HG03159 (cell line): ENCODE data around the gene CDO1.
"Not testable (repeated sequence)": the region's sequence is repeated elsewhere in the genome, so short reads cannot be mapped to it uniquely, and the experiment has no call there.

Experiments used
- ATAC-seq: cut with Tn5 transposase; IDR thresholded peaks from one replicate; pipeline ENCODE4 v1.9.1; 2021; ENCODE audit warnings: mild to moderate bottlenecking, moderate library complexity; ENCODE audit not compliant: unreplicated experiment

Gene CDO1

DNA sequence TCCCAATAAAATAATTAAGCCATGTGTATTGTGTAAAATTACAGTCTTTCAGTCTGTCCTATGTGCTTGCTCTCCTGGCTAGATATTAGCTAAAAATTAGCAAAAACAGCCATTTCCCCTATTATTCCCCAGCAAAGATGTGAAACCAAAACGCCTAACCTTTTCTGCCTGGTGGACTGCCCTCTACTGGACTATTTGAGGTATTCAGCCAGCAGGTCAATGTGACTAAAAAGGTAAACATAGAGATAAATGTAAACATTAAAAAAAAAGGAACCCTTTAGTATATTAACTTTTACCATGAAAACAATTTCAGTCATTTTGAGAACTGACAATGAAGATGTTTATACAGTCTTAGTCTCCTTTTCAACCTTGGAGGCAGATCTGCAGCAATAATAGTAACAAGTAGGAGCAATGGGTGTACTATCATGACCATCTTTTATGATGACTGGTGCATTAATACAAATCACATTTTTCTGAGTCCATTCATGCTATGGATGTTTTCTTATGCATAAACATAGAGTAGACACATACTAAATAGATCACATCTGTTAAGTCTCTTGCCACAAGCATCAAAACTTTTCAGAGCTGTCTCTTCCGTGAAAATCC, 14.8 kb upstream of the CDO1 start:
- ATAC-seq = peak; percentile 88

DNA sequence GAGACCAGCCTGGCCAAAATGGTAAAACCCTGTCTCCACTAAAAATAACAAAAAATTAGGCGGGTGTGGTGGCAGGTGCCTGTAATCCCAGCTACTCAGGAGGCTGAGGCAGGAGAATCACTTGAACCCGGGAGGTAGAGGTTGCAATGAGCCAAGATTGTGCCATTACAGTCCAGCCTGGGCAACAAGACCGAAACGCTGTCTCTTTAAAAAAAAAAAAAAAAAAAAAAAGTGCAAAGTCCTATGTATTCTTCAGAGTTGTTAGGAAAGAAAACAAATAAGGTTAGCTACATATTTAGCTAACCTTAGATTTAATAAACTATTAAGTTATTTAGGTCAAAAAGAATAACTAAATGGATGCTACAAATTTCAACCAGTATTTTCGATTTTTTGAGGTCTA, 13.5 kb upstream of the CDO1 start:
- ATAC-seq = no peak

DNA sequence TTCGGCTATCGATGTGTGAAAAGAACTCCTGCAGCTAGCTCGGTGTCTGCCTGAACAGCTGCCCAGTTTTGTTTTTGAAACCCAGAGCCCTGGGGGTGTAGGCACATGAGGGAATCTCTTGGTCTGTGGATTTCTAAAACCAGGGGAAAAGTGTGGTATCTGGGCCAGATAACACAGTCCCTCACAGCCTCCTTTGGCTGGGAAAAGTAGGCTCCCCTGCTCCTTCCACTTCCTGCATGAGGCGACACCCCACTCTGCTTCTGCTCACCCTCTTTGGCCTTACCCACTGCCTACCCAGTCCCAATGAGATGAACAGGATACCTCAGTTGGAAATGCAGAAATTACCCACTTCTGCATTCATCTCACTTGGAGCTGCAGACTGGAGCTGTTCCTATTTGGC, 9.5 kb upstream of the CDO1 start:
- no peak for ATAC-seq

DNA sequence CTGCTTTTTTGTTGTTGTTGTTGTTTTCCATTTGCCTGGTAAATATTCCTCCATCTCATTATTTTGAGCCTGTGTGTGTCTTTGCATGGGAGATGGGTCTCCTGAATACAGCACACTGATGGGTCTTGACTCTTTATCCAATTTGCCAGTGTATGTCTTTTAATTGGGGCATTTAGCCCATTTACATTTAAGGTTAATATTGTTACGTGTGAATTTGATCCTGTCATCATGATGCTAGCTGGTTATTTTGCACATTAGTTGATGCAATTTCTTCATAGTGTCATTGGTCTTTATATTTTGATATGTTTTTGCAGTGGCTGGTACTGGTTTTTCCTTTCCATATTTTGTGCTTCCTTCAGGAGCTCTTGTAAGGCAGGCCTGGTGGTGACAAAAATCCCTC, 8.5 kb upstream of the CDO1 start:
- not testable (repeated sequence) for ATAC-seq

DNA sequence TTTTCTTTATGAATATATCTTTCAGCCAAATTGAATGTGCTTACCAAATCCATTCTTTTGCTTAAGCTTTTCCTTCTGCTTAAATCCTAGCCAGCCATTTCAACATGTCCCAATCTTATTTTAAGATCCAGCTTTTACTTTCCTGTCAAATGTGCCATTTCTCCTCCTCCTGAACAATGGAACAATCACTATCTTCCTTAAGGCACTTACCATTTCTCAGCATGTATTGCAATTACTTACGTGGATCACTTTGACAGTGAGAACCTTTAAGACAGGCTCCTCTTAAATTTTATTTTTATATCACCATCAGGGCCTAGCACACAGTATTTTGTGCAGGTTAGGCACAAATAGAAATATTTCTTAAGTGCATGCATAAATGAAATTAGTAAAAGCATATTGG, 4.4 kb upstream of the CDO1 start:
- no peak for ATAC-seq

DNA sequence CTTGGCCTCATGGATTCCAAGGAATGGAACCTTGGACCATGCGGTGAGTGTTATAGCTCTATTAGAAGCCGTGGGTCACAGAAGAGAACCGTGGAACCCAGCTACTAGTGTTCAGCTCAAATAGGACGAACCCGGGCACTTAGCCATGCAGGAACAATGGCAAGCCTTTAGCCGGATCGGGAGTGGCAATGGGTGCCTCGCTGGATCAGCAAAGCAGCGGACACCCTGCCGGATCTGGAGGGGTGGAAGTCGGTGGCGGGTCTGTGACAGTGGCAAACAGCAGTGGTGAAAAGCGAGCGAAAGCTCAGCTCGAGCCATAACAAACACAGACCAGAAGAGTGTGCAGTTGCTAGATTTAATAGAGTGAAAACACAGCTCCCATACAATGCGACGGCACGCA, 2.4 kb upstream of the CDO1 start:
- no peak for ATAC-seq

DNA sequence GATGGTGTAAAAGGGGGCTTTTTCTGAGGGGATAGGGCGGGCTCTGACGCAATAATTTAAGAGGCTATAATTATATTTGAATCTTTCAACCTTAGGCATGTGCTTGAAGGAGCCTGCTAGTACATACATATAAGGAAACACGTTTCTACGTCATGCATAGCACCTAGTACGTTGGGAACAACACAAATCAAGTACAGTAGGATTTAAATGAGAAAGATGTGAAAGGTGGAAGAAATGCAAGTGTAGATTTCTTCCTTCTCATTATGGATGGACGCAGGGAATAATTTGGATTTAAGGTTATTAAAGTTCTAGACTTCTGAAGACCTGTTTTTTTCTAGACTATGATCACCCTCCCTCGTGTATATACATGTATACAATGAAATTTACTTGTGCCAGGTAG, 927 bp upstream of the CDO1 start:
- ATAC-seq = no peak

DNA sequence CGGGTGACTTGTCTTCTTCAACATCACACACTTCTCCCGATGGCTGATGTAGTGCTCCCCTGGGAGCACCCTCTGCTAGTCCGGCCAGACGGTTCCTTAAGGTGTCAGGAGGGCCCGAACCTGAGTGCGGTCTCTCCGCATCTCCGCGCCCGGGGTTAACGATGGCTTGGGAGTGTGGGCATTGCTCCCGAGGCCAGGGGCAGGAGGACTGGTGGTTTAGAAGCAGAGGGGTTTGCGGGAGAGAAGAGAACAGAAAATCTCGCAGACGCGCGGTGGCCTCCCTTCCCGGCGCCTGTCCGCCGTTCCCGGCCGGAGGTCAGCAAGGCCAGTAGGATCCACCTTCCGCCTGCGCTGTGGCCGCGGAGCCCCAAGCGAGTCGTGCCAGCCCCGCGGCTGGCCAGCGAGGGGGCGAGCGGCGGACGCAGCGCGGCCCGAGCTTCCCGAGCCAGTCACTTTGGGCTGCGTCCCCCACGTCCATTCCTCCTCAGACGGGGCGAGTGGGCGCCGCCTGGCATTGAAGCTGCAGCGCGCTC, 700 bp downstream of the CDO1 start:
- ATAC-seq = no peak

DNA sequence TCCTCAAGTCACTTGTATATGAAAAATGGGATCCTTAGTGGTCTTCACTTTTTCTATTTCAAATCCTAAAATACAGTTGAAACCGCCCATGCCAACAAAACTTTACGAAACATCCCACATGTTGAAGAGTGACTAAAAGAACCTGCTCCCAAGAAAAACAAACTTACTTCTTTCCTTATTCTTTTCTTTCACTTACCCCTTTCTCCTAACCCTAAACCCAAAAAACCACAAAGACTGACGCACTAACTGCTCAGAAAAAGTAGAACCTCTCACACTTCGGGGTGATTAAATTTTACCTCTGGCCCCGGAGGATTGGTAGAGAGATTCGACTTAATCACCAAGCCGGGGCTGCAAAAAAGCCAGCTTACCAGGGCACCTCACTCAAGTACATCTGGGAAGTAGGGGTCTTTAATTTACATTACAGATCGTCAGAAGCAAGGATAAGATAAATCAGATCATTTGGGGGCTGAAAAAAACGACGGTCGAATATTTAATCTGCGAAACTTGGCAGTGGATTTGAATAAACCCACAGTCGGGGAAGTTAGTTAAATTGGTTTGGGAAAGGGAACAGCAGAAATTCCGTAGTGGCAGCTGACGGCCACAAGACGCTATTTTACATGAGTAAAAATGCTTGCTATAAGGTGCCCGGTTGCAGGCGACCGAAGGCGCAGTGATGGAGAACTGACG, 1.3 kb downstream of the CDO1 start:
- ATAC-seq = no peak

DNA sequence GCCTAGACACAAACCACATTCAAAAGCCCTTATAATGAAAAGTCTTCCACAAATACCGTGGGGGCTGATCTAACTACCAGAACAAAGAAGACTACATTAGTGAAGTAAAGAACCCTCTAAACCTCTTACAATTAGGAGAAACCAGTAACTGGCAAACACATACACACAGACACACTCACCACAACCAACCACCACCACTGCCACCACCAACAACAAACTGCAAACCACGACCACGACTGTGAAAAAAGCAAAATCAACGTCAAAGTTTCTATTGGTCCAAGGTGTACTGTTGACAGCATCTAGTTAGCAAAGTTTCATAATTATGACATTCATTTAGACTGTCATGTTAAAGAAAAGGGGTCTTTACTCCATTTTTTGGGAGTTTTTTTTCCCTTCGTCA, 2.7 kb downstream of the CDO1 start:
- no peak for ATAC-seq

DNA sequence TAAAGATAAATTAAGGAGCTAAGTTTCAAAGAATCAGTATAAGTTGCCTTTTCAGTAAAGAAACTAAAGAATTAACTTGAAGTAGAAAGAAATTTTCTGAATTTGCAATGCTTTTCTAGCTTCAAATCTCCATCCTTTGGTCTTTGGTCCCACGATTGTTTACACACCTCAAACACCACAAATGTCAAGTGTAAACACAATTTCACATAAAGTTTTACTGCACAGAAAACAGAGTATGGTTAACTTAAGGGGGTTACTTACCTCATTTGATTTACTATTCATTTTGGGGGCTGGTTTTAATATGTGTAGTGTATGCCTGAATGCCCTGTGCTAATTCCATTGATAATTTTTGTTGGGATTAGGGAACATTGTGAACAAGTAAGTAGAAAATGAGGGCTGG, 4.1 kb downstream of the CDO1 start:
- ATAC-seq = no peak

DNA sequence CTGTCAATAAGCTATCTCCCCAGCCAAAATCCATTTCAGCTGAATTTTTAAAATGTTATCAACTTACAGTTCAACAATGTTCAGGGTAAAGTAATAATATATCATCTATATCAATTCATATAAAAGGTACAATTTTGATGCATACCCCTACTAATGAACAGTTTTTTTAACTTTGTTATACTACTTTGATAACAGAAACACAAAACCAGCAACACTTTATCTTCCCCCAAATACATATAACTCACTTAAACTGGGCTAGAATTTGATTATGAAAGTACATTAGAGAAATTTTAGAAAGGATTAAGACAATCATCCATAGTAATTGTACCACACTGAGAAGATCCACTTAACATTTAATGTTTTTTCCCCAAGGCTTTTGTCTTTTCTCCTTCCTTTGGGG, 5.1 kb downstream of the CDO1 start:
- no peak for ATAC-seq

DNA sequence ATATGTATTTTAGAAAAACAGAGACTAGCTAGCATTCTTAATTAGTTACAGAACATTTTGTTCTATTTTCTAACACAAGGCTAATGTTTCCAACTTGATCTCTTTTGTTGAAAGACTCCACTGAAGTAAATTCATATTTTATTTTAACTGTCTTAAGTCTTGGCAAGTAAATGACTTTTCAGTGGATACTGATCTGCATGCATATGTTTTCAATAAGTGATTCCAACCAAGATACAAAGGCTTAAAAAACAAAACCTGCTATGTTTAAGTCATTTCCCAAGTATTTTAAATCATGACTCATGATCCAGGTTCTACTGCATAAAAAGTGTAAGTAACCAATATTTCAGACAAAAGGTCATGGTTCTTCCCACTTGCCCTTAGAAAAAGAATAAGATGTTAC, 5.7 kb downstream of the CDO1 start:
- ATAC-seq = no peak

DNA sequence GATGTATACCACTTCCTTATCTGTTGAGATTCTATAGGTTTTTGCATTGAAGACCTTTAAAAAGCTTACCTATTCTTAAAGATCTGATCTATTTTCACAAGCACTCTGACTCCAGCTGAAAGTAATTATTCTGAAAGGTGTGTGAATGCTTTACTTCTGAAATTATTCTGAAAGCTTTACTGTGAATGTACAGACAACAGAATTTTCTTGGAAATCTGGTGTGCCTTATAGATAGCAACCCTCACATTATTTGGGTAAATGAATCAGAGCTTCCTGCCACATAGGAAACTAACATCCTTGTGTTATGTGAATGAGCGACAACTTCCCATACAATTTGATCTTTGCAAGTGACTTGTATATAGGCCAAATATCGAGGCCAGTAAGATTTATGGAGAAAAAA, 6.5 kb downstream of the CDO1 start:
- no peak for ATAC-seq

DNA sequence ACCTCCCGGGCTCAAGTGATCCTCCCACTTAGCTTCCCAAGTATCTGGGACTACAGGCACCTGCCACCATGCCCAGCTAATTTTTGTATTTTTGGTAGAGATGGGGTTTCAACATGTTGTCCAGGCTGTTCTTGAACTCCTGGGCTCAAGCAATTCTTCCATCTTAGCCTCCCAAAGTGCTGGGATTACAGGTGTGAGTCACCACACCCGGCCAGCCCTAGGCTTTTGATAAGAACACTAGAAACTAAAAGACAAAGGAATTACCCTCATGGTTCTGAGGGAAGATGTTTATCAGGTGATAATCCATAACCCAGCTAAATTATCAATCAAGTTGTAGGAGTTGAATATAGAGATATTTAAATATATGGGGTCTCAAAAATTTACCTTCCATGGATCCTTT, 8.4 kb downstream of the CDO1 start:
- ATAC-seq = not testable (repeated sequence)

DNA sequence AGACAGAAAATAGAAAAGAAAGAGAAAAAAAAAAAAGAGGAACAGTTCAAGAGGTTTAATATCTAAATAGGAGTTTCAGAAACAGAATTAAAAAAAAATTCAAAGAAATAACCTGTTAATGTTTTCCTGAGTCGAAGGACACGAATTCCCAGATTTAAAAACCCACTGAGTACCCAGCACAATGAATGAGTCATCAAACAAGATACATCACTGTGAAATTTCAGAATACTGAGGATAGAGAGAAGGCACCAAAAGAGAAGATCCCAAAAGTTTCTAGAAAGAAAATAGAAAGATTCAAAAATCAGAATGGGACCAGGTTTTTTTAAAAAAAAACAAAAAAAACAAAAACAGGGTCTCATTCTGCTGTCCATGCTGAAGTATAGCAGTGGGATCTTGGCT, 8.8 kb downstream of the CDO1 start:
- no peak for ATAC-seq

DNA sequence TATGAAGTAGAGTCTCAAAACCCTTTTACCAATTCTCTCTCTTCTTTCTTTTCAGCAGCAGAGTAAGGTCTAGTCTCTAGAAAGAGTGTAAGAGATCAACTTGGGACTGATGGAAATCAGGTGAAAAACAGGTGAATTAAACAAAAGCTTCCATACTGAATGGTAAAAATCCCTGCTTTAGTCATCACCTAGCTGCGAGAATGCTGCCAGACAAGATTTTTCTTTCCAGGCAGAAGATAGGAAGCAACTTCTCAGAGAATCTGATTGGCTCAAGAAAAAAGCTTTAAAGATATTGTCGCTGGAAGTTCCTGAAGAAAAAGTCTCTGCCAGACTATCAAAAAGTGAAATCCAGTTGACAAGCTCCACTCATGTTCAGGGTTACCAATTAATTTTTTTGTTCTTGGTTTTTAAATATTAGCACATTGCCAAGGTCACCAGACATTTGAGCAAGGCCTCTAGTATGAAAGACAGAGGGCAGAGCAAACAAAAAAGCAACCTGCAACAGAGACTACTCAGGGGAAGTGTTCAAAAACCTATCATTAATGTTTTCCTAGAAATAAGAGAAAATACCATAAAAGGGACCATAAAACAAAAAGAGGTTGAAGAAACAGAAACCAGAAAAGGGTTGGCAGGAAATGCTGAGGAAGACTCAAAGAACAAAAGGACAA, 9.3 kb downstream of the CDO1 start:
- ATAC-seq = no peak

DNA sequence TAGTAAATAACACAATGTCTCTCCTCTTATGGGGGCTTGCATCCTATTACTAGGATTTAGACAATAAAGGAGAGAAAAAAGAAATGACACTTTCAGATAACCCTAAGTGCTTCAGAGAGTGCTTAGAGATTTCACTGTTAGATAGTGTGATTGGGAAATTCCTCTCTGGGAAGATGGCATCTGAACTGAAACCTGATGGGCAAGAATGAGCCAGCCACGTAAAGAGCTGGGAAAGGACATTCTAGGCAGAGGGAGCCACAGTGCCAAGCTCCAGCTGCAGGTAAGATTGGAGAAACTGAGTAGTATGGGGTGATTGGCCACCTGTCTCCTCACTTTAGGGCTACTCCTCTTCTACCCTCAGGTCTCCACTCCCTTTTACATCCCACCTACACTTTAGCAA, 14.5 kb downstream of the CDO1 start:
- no peak for ATAC-seq

DNA sequence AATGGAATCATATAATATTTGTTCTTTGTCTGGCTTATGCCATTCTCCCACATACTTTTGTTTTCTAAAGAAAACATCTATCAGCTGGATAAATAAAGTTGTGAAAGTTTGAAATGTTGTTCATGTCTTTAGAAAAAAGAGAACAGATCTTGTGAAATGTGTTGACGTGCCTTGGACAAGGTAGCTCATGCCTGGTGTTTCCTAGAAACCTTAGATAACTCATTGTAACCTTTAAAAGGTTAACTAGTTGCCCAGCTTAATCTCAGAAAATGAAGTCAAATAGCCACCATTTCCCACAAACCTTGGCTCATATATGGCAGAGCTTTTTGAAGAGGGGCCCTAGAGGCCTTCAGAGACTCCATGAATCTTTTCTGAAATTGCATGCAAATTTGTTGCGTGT, 15.3 kb downstream of the CDO1 start:
- no peak for ATAC-seq

DNA sequence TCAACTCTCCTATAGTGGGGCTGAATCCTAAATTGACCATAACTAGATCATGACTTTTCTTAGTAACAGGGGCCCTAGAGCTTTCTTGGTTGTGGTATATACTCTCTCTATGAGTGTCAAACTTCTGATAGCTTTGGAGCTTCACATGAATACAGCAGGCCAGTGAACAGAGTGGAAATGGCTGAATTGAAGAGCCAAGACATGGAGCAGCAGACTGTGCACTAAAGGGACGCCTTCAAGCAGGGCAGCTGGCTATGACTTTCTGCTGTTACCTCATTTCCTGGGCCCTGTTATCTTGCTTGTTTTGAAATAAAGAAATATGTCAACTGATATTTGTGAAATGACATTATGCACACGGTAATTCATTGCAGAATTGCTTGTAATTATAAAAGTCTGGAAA, 16.4 kb downstream of the CDO1 start:
- ATAC-seq = no peak

DNA sequence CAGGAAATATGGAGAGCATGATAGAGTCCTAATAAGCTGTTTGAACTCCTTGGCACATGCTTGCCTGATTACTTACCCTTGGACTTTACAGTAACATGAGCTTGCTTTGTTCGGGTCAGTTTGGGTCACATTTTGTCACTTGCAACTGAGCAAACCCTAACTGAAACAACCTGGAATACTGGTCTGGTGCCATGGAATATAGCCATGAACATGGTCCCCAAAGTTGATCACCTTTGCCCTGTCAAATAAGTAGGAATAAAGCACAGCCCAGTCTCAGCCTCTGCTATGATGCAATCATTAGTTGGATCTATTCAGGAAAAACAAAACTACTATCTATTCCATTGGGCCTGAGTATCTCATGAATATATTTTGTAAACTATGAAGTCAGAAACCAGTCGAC, 18.2 kb downstream of the CDO1 start:
- no peak for ATAC-seq

DNA sequence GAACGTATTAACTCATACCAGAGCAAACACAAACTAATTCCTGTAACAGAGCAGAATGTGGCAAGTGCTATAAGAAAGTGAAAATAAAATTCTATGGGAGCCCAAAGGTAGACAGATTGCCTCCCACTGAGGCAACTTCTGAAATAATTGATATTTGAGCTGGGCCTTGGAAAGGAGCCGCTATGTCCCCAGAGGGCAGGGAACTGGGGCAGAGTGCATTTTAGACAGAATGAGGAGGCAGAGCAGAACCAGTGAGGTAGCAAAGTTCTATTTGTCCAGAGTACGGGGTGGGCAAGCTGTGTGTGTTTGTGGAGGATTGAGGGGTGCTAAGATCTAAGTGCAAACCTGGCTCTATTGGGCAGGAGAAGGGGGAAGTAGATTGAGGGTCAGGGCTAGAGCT, 19.8 kb downstream of the CDO1 start:
- no peak for ATAC-seq
